GM20431 (cell line): ENCODE results near the gene HIBCH.
"Not testable (repeated sequence)": the region's sequence is repeated elsewhere in the genome, so short reads cannot be mapped to it uniquely, and the experiment has no call there.

Experiments used
- in situ Hi-C: fragments of 300-500 bp; cut with MseI, MboI; formaldehyde crosslinking; loops from one replicate; pipeline ENCODE4 v1.15.0; 2020; ENCODE audit warnings: low sequenced_read_pairs; ENCODE audit not compliant: unreplicated experiment

HIBCH gene

GRCh38 chr2:190261851-190262250, 57.8 kb downstream of the HIBCH start:
- in situ Hi-C loops = no loop called here

- in situ Hi-C loops = no loop called here
These were observed 63.5 kb downstream of the HIBCH start for GRCh38 chr2:190256087-190256486.

GRCh38 chr2:190255676-190256075, 64.0 kb downstream of the HIBCH start:
- in situ Hi-C loops = no loop called here

- in situ Hi-C loops = no loop called here
These were observed 65.4 kb downstream of the HIBCH start for GRCh38 chr2:190254063-190254850.

GRCh38 chr2:190250421-190250820, 69.2 kb downstream of the HIBCH start:
- in situ Hi-C loops = no loop called here

GRCh38 chr2:190235551-190236075, 84.0 kb downstream of the HIBCH start:
- in situ Hi-C loops = no loop called here

- in situ Hi-C loops = no loop called here
These were observed 84.5 kb downstream of the HIBCH start for GRCh38 chr2:190235101-190235500.

- in situ Hi-C loops = not testable (repeated sequence)
These were observed 95.6 kb downstream of the HIBCH start for GRCh38 chr2:190223989-190224388.

- in situ Hi-C loops = not testable (repeated sequence)
These were observed 96.9 kb downstream of the HIBCH start for GRCh38 chr2:190222745-190223144.

- in situ Hi-C loops = no loop called here
These were observed 98.2 kb downstream of the HIBCH start for GRCh38 chr2:190221429-190221828.

GRCh38 chr2:190219186-190219585, 100.4 kb downstream of the HIBCH start:
- in situ Hi-C loops = no loop called here

GRCh38 chr2:190217616-190218015, 102.0 kb downstream of the HIBCH start:
- in situ Hi-C loops = no loop called here

GRCh38 chr2:190216829-190217228, 102.8 kb downstream of the HIBCH start:
- in situ Hi-C loops = no loop called here

GRCh38 chr2:190215620-190216019, 104.0 kb downstream of the HIBCH start:
- in situ Hi-C loops = no loop called here

GRCh38 chr2:190214426-190215194, 105.0 kb downstream of the HIBCH start:
- in situ Hi-C loops = no loop called here

- in situ Hi-C loops = no loop called here
These were observed 105.9 kb downstream of the HIBCH start for GRCh38 chr2:190213441-190214335.

- in situ Hi-C loops = no loop called here
These were observed 109.2 kb downstream of the HIBCH start for GRCh38 chr2:190210471-190210870.

- in situ Hi-C loops = no loop called here
These were observed 110.1 kb downstream of the HIBCH start for GRCh38 chr2:190209559-190209958.

GRCh38 chr2:190207930-190208329, 111.7 kb downstream of the HIBCH start:
- in situ Hi-C loops = no loop called here

GRCh38 chr2:190205657-190206056, 114.0 kb downstream of the HIBCH start:
- in situ Hi-C loops = no loop called here
